ENCODE measurements around the gene CAPN14.

The CAPN14 gene

GRCh38 chr2:31241625-31242270 lies 24.4 kb upstream of the CAPN14 start:
- DNase-seq (ENCODE audit: low spot score): no peak

DNA sequence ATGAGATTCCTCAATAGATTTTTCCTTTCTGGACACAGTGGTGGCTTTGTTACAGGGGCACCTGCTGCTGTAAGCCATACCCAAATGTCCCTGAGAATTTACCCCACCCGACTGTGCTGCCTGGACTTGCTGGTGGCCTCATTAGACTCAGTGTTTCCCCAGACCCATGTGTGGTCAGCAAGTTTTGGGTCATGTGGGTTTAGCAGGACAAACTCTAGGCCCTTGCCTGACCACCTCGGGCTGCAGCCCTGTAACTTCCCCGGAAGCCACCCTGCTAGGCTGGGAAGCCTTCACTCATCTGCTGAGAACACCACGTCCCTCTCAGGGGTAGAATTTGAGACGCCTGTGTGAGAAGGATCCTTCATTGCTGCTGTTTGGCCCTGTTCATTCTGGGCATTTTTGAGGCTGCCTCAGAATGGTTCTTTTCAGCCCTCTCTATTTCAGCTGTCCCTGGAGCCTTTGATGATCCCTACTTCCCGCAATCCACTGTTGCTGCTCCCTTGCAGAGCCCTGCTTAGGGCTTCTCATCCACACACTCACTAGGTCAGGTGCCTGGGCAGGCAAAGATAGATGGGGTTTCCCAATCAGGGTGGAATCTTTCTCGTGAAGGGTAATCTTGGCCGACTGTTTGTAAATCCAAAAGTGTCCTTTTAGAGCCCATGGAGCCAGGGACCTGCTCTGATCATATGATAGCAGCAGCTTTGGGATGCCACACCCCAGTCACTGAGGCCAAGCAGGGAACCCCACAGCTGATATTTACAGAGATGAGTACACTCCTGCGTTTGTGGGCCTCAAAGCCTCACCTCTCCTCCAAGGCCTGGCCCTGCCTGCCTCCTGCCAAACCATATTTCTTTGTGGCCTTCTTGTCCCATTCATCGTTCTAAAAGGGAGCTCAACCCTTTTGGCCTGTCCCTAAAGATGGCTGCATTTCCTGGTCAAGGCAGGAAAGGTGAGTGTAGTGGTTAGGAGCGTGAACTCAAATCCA lies 23.4 kb upstream of the CAPN14 start:
- DNase-seq (ENCODE audit: low spot score): no peak

DNA sequence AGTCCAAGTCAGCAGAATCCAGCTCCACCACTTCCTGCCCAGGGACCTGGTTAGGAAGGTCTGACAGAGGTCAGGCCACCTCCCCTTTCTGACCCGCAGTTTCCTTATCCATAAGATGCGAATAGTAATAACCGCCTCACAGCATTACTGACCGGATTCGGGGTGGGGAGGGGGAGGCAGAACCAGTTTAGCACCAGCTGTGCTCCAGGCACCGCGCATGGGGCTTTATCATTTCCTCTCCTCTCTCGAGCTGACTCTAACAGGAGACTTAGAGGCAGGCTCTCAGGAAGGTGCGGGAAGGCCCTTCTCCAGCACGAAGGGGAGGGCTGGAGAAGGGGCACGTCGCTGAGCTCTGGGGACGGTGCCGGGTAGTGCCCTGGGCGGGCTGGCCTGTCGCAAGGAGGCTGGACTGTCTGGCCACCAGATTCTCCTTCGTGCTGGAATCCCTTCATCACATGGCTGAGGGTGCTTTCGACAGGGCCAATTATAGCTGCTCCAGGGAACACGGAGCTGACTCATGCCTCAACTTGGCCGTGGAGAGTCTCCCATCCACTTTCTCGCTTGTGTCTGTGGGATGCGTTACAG lies 22.4 kb upstream of the CAPN14 start:
- no peak for DNase-seq (ENCODE audit: low spot score)

GRCh38 chr2:31238906-31239592 lies 21.7 kb upstream of the CAPN14 start:
- no peak for DNase-seq (ENCODE audit: low spot score)

GRCh38 chr2:31238126-31238905 lies 21.0 kb upstream of the CAPN14 start:
- no peak for DNase-seq (ENCODE audit: low spot score)

- no peak for DNase-seq (ENCODE audit: low spot score)
These were observed 20.2 kb upstream of the CAPN14 start for GRCh38 chr2:31237348-31238017.

DNA sequence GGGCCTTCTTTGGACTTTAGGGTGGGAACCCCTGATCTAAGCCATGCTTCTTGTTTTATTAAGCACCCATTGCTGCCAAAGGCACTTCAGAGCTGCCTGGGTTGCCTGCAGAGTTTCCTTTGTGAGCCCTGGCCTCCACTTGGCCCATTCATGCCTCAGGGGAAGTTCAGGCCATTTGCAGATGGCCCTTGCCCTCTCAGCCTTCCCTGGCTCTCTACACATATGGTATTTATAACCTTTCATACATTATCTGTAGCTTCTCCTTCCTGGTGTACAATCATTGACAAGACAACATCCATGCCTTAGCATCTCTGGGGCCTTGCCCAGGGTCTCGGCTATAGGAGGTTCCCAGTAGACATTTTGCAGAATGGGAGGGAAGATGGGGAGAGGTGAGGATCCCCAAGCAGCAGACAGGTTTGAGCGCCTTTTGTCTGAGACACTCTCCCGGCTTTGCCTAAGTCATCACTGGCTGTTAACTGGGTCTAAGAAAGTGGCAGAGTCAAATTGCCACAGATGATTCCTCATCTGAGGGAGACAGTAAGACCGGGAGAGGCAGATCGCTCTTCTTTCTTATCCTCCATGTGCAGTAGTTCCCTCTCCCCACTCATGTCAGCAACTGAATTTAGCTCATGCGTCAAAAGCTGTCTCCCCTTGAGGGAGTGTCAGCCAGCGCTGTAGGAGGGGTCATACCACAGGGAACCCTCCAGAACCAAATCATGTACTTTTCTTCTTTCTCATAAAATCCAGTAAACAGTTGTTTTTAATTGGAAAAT lies 19.3 kb upstream of the CAPN14 start:
- no peak for DNase-seq (ENCODE audit: low spot score)

GRCh38 chr2:31235504-31235902 lies 18.2 kb upstream of the CAPN14 start:
- no peak for DNase-seq (ENCODE audit: low spot score)

- no peak for DNase-seq (ENCODE audit: low spot score)
These were observed 17.6 kb upstream of the CAPN14 start for GRCh38 chr2:31234683-31235503.

- DNase-seq (ENCODE audit: low spot score): peak; percentile 79
These were observed 16.7 kb upstream of the CAPN14 start, which contains the start of gene EHD3 for GRCh38 chr2:31233741-31234682. Gene EHD3, plus strand, starts transcription at chr2:31234152. Its CDS starts 470 bp downstream, at chr2:31234622.

GRCh38 chr2:31233231-31233630 lies 15.9 kb upstream of the CAPN14 start:
- DNase-seq (ENCODE audit: low spot score): no peak

DNA sequence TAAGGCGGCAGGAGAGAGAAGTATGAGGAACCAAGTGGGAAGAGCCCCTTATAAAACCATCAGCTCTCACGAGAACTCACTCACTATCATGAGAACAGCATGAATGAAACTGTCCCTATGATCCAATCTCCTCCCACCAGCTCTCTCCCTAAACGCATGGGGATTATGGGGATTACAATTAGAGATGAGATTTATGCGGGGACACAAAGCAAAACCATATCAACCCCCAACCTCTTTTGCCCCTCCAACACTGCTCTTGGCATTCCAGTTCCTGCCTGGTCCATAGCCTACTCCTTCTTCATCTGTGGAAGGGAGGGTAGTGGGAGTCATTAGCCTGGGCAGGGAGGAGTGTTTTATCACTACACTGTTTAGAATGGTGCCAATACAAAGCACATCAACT lies 15.3 kb upstream of the CAPN14 start:
- no peak for DNase-seq (ENCODE audit: low spot score)

DNA sequence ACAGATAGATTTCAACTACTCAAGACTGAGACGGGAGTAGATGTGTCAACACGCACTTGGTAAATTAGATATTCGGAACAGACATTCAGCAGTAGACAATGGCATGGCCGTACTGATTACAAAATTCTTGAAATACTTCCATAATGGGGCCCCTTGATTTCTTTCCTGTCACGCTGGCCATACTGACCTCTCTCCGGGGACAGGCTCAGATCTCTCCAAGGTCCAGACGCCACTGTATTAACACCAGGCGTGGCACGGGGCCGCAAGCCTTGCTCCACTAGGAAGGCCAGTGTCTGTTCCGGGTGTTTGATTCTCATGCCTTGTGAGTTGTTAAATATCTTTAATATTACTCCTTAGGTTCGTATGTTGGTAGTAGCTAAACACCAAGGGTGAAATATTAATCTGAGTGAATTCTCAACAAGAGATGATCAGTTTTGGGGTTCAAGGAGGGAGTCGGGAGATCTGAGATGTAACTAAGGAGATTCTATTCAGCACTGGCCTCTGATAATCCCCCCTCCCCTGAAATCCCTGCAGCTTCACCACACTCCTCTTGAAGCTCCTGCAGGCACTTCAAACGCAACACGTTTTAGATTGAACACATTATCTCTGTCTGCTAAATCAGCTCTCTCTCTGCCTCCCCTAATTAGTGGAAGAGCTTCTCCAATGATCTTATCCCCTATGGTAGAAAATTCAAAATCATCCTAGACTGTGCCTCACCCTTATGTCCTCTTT lies 14.4 kb upstream of the CAPN14 start:
- no peak for DNase-seq (ENCODE audit: low spot score)

- no peak for DNase-seq (ENCODE audit: low spot score)
These were observed 13.4 kb upstream of the CAPN14 start for GRCh38 chr2:31230751-31231150.

DNA sequence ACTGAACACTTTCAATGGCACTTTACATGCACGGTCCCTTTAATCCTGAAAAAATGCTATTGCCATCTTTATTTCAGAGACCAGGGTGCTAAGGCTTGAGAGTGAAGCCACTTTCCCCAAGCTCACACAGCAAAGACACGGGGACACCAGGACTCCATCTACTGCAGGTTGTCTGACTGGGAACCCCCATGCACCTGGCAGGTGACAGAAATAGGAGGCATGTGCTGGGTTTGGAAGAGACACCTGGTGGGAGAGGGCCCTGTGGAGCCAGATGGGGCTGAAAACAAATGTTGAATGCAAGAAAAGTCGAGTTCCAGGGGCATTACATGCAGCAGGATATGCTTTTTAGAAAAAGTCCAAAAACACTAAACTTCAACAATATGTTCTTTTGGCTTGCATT lies 11.4 kb upstream of the CAPN14 start:
- DNase-seq (ENCODE audit: low spot score): no peak

DNA sequence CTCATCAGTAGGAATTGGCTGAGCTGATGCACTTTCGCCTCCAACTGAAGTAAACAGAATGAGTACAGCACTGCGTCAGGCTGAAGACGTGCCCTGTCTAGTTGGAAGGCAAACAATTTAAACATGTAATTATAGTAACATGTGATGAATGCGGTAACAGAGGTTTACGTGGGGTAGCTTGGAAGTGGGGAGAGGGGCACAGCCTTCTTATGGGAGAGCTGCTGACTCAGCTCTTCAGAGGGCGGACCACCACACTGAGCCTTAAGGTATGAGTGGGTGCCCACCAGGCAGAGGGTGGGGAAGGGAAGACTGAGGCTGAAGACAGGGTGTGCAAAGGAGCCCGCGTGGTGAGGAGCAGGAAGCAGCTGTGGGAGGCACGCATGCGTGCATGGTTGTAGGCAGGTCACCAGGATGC lies 10.4 kb upstream of the CAPN14 start:
- no peak for DNase-seq (ENCODE audit: low spot score)

GRCh38 chr2:31227110-31227509 lies 9.8 kb upstream of the CAPN14 start:
- no peak for DNase-seq (ENCODE audit: low spot score)
